ENCODE measurements around the gene AWAT2.

The AWAT2 gene

GRCh38 chrX:70084592-70085240 lies 35.0 kb upstream of the AWAT2 start:
- TF ChIP-seq, protein P1, sequence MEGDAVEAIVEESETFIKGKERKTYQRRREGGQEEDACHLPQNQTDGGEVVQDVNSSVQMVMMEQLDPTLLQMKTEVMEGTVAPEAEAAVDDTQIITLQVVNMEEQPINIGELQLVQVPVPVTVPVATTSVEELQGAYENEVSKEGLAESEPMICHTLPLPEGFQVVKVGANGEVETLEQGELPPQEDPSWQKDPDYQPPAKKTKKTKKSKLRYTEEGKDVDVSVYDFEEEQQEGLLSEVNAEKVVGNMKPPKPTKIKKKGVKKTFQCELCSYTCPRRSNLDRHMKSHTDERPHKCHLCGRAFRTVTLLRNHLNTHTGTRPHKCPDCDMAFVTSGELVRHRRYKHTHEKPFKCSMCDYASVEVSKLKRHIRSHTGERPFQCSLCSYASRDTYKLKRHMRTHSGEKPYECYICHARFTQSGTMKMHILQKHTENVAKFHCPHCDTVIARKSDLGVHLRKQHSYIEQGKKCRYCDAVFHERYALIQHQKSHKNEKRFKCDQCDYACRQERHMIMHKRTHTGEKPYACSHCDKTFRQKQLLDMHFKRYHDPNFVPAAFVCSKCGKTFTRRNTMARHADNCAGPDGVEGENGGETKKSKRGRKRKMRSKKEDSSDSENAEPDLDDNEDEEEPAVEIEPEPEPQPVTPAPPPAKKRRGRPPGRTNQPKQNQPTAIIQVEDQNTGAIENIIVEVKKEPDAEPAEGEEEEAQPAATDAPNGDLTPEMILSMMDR (IDR thresholded peaks at IDR 0.05; ENCODE audit: control insufficient read depth, extremely low read depth, insufficient read depth): no peak
- no peak overlapping the region for H3K4me3 ChIP-seq (ENCODE audit: low read depth, low read length)
- no peak for DNase-seq (ENCODE audit: low read depth)

- H3K4me3 ChIP-seq (ENCODE audit: low read depth, low read length): no peak overlapping the region
- no peak for DNase-seq (ENCODE audit: low read depth)
- TF ChIP-seq, protein P1 (IDR thresholded peaks at IDR 0.05; ENCODE audit: control insufficient read depth, extremely low read depth, insufficient read depth): no peak
These were observed 33.0 kb upstream of the AWAT2 start for GRCh38 chrX:70082723-70083122.

- H3K4me3 ChIP-seq (ENCODE audit: low read depth, low read length): no peak overlapping the region
- DNase-seq (ENCODE audit: low read depth): no peak
- TF ChIP-seq, protein P1 (IDR thresholded peaks at IDR 0.05; ENCODE audit: control insufficient read depth, extremely low read depth, insufficient read depth): no peak
These were observed 30.1 kb upstream of the AWAT2 start for GRCh38 chrX:70079870-70080269.

- DNase-seq (ENCODE audit: low read depth): no peak
- TF ChIP-seq, protein P1 (IDR thresholded peaks at IDR 0.05; ENCODE audit: control insufficient read depth, extremely low read depth, insufficient read depth): no peak
- no peak overlapping the region for H3K4me3 ChIP-seq (ENCODE audit: low read depth, low read length)
These were observed 29.6 kb upstream of the AWAT2 start for GRCh38 chrX:70079297-70079696.

GRCh38 chrX:70066646-70067045 lies 16.9 kb upstream of the AWAT2 start:
- H3K4me3 ChIP-seq (ENCODE audit: low read depth, low read length): no peak overlapping the region
- TF ChIP-seq, protein P1 (IDR thresholded peaks at IDR 0.05; ENCODE audit: control insufficient read depth, extremely low read depth, insufficient read depth): no peak
- DNase-seq (ENCODE audit: low read depth): no peak

DNA sequence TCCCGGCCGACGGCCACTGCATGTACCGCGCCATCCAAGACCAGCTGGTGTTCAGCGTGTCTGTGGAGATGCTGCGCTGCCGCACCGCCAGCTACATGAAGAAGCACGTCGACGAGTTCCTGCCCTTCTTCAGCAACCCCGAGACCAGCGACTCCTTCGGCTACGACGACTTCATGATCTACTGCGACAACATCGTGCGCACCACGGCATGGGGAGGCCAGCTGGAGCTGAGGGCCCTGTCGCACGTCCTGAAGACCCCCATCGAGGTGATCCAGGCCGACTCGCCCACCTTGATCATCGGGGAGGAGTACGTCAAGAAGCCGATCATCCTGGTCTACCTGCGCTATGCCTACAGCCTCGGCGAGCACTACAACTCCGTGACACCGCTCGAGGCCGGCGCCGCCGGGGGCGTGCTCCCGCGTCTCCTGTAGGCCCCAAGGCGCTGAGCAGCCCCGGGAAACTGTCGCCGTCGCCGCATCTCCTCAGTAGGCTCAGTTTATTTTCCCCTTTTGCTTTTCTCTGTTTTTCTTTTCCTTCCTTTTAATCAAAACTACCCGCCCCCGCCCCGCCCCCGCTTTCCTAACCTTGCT lies 13.3 kb upstream of the AWAT2 start:
- no peak overlapping the region for H3K4me3 ChIP-seq (ENCODE audit: low read depth, low read length)
- no peak for DNase-seq (ENCODE audit: low read depth)
- TF ChIP-seq, protein P1 (IDR thresholded peaks at IDR 0.05; ENCODE audit: control insufficient read depth, extremely low read depth, insufficient read depth): no peak

DNA sequence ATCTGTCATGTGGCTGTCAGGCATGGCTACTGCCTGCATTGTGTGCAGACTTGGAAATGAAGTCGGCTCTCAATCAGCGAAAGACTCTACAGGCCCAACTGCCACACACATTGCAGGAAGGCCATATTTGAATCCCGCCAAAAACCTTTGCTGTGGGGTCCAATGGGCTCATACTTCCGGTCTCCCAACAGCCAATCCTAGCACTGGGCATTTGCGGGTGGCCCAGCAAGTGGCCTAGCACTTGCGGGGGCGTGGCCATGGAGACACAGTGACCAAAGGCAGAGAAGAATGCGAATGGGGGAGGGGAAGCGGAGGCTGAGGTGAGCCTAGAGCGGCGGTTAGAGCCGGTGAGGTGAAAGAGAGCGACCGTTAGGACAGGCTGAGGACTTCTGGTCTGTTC lies 12.3 kb upstream of the AWAT2 start, which contains the start of gene OTUD6A:
OTUD6A (plus strand) TSS at position 382 of the 400 bp plus-strand sequence. CDS start 68 bp downstream, outside the sequence.
- no peak within 1 kb of the TSS for H3K4me3 ChIP-seq (ENCODE audit: low read depth, low read length)
- no peak for DNase-seq (ENCODE audit: low read depth)
- TF ChIP-seq, protein P1 (IDR thresholded peaks at IDR 0.05; ENCODE audit: control insufficient read depth, extremely low read depth, insufficient read depth): no peak

Measured in LNCaP clone FGC (cell line).